B cell (primary cell): ENCODE data around the gene ALG9.

Source experiments
- CTCF ChIP-seq: fragments of 200-600 bp; IDR thresholded peaks from one replicate; pipeline ENCODE4 v1.8.0; 2022; ENCODE audit warnings: antibody characterized with exemption, mild to moderate bottlenecking
- EZH2 ChIP-seq: IDR thresholded peaks from 2 replicates; pipeline ENCODE4 v1.6.1; 2012; ENCODE audit warnings: borderline replicate concordance, low read depth, mild to moderate bottlenecking, moderate library complexity, low read length; ENCODE audit not compliant: insufficient read depth, poor library complexity, severe bottlenecking

DNA sequence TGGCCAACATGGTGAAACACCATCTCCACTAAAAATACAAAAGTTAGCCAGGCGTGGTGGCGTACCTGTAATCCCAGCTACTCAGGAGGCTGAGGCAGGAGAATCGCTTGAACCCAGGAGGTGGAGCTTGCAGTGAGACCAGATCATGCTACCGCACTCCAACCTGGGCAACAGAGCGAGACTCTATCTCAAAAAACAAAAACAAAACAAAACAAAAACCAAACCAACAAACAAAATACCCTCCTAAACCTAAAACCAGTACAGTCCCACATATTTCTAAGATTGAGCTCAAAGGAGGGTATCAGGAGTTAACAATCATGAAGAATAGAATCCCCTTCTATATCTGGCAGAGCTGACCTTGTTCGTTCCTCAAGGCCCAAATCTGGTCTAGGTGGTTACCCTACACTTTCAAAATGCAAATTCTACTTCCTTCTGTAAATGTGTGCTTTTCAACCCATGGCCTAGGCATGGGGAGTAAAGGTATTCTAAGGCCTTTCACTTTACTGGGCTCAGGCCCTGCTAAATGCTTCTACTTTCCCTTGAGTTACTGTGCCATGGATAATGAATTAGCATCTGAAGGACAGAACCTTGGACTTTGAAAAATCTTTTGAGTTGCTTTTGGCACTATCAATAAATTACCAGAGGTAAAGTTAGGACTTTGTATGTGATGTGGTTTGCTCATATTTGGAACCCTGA is 94.8 kb downstream of the ALG9 start:
- TF ChIP-seq CTCF: no peak
- no peak for TF ChIP-seq EZH2
